Large intestine (tissue), 3 donors: ENCODE data around the gene ZNF385C. TPM values are rescaled to one million over a fixed set of nuclear protein-coding genes. Genes with fewer than 3 reads are reported as not detected.

ENCODE experiments used
- DNase-seq, 2 donors: peaks; one replicate each; pipeline versions ENCODE4 v3.0.0 to v3.0.0-alpha.2; 2013
- H3K27ac ChIP-seq: one replicate; pipeline ENCODE4 v1.5.1; 2013; ENCODE audit warnings: low read length
- H3K27me3 ChIP-seq: 2 replicates; pipeline ENCODE4 v1.6.1; 2013; ENCODE audit warnings: low read length; ENCODE audit not compliant: control insufficient read depth, insufficient read depth
- H3K36me3 ChIP-seq: 2 replicates; pipeline ENCODE4 v1.6.1; 2013; ENCODE audit warnings: low read length; ENCODE audit not compliant: control insufficient read depth, insufficient read depth
- H3K4me1 ChIP-seq: one replicate; pipeline ENCODE4 v1.6.1; 2013; ENCODE audit warnings: low read length; ENCODE audit not compliant: control insufficient read depth, insufficient read depth
- H3K4me3 ChIP-seq: one replicate; pipeline ENCODE4 v1.5.1; 2013; ENCODE audit warnings: low read length
- H3K9me3 ChIP-seq: one replicate; pipeline ENCODE4 v1.6.1; 2013; ENCODE audit warnings: mild to moderate bottlenecking, low read depth, low read length, moderate library complexity; ENCODE audit not compliant: control insufficient read depth
- WGBS: methylation state at CpG from one replicate; pipeline ENCODE4 v1.1.5; 2013; ENCODE audit warnings: low lambda C conversion rate; ENCODE audit not compliant: insufficient coverage; 5-methylcytosine and 5-hydroxymethylcytosine counted together
- polyA plus RNA-seq: library from polyadenylated mRNA; unstranded; fragments of 120-200 nt; gene quantifications from one replicate; pipeline ENCODE4 v1.2.1, GENCODE V29; 2013

The ZNF385C gene
- polyA plus RNA-seq, 1 donor = 1.4 TPM

DNA sequence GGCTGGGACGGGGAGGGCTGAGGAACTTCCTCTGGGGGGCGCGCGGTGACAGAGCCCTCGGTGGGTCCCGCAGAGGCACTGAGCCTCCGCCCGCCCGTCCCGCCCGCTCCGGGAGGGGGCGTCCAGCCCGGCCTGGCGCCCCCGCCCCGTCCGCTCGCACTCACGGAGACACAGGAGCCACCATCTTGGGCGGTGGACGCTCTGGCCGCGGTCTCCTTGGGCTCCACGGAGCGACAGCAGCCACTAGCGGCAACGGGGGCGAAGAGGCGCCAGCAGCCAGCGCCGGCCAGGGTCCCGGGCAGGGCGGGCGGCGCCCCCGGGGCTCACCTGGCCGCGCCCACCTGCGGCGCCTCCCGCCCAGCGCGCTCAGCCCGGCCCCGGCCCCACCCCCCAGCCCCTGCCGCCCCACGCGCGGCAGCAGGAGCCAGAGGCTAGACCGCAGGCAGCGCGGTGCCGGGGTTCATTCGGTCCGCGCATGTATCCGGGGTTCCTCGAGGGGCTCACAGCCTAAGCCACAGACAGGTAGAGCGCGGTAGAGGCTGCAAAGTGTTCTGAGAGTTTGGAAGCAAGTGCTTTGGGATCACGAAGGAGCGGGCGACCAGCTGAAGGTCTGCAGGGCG, 47.8 kb downstream of the ZNF385C start, which contains the start of gene C17orf113:
TSS of gene C17orf113 (minus strand) at position 209 of the 620 bp plus-strand sequence. CDS start 7,225 bp downstream, outside the sequence.
- Histone ChIP-seq H3K9me3 (no peaks in the 10 kb centered on the region), H3K27me3 (peaks cover 29% of the 10 kb centered on the region), H3K27ac (no peak within 1 kb of the TSS), H3K4me1 (peaks cover 4% of the 10 kb centered on the region), H3K4me3 (peak within 1 kb of the TSS; percentile 71), H3K36me3 (no peaks in the 10 kb centered on the region)
- DNase-seq = peak; percentile 48 to 74
- no CpG with 5 or more reads among the region's 65 CpGs for WGBS

DNA sequence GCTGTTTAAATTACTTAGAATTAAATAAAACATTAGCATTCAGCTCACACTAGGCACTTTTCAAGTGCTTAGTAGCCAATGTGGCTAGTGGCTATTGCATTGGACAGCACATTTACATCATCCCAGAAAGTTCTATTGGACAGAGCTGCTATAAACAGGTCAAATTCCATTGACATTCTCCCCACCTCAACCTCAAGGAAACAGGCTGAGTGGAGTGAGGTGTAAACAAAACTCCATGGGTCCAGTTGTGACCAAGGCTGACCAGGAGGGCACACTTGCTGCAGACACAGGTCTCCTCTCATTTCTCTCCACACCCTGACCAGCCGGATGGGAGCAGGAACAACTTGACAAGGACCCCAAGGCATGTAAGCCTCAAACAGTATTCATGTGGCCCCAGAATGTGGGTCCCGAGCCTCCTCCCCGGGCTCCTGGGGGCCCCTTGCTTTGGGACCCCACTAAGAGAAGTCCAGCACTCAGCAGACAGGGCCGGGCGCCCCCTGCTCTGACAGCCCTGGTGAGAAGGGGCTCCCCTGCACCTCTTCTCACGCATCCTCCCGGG, 48.4 kb downstream of the ZNF385C start:
- no peak overlapping the region for H3K27ac ChIP-seq

DNA sequence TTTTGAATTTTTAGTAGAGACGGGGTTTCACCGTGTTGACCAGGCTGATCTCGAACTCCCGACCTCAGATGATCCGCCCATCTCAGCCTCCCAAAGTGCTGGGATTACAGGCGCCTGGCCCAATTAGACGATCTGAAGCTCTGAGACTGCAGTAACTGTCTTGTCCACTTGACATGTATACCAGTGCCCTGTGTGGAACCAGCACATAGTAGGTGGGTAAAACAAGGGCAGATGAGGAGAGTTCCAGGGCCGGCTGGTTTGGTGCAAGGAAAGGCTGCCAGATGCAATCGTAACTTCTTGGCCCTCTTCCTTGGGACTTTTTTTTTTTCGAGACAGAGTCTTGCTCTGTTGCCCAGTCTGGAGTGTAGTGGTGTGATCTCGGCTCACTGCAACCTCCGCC, 50.9 kb downstream of the ZNF385C start:
- no CpG with 5 or more reads among the region's 12 CpGs for WGBS
- DNase-seq = no peak
- no peak overlapping the region for H3K4me3 ChIP-seq
- H3K27me3 ChIP-seq = peaks cover 5% of the 10 kb centered on the region
- H3K9me3 ChIP-seq = no peaks in the 10 kb centered on the region
- H3K36me3 ChIP-seq = no peaks in the 10 kb centered on the region
- peaks cover 4% of the 10 kb centered on the region for H3K4me1 ChIP-seq
- no peak overlapping the region for H3K27ac ChIP-seq

More for the DNA sequence above, 48.4 kb downstream of the ZNF385C start:
- Histone ChIP-seq H3K27me3 (peaks cover 23% of the 10 kb centered on the region), H3K36me3 (no peaks in the 10 kb centered on the region), H3K4me3 (peak overlapping the region; percentile 71), H3K9me3 (no peaks in the 10 kb centered on the region), H3K4me1 (peaks cover 4% of the 10 kb centered on the region)
- no CpG with 5 or more reads among the region's 7 CpGs for WGBS
- DNase-seq = peak in 1 of 2 donors; percentile 35

DNA sequence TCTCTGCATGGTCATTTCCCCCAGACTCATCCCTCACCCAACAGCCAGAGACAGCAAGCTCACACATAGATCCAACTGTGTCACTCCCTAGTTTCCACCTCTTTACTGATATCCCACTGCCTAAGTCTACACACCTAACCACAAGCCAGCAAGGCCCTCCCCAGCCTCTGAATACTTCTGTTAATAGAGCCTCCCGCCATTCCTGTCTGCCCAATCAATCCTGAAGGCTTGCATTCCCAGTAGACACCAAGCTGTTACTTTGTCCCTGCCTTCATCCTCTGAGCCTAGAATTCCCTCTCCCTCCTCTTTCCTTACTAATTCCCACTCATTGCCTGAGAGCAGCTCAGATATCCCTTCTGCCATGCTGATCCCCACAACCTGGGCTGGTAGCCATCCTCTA, 52.6 kb downstream of the ZNF385C start:
- no CpG with 5 or more reads among the region's 1 CpG for WGBS
- no peak for DNase-seq
- Histone ChIP-seq H3K4me3 (no peak overlapping the region), H3K9me3 (no peaks in the 10 kb centered on the region), H3K36me3 (no peaks in the 10 kb centered on the region), H3K27ac (no peak overlapping the region), H3K27me3 (no peaks in the 10 kb centered on the region), H3K4me1 (peaks cover 4% of the 10 kb centered on the region)

DNA sequence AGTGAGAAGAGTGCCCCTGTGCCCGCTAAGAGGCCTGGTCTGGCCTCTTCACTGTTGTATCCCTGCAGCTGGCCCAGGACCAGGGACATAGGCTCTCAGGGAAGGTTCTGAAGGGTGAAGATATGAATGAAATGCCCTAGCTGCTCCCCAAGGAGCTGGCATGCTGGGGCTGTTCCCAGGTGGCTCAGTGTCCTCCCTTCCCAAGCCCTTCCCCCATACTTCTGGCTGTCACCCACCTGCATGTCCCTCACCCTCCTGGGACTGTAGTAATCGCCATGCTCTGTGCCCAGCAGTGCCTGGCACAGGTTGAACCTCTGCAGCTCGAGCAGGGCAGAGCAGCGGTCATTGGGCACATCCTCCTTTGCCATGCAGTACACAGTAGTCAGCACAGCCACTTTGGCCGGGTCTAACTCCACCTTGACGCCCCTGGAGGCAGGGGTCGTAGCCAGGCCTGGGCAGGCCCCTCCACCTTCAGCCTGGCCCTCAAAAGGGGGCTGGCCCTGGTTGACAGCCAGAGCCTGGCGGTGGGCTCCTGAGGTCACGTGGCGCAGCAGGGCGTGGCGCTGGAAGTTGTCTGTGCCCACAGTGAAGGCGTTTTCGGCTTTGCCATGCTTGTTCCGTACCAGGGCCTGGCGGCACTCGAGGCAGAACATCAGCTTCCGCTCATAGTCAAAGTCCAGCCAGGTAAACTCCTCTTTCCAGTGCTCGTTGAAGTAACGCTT, 55.5 kb downstream of the ZNF385C start:
- no peak for DNase-seq
- Histone ChIP-seq H3K4me1 (no peaks in the 10 kb centered on the region), H3K4me3 (no peak overlapping the region), H3K36me3 (no peaks in the 10 kb centered on the region), H3K27ac (no peak overlapping the region), H3K27me3 (peaks cover 10% of the 10 kb centered on the region), H3K9me3 (no peaks in the 10 kb centered on the region)
- WGBS = 100% methylated on average over 1 of the region's 20 CpGs

DNA sequence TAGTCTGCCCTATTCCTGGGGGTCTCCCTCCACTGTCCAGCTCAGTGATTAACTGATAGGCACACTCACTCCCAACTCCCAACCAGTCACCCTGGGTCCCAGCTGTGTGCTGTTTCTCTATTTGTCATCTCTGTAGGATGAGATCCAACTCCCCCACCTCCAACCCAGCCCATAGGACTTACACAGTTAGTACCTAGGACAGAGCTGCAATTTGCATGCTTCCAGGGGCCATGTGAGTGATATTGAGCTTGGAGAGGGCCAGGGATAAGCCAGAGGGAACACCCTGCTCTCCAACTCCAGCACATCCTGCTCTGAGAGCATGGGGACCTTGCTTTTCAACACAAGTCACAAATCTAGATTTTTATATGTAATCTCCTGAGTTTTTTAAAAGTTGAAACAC, 56.7 kb downstream of the ZNF385C start:
- Histone ChIP-seq H3K36me3 (no peaks in the 10 kb centered on the region), H3K4me3 (no peak overlapping the region), H3K27me3 (peaks cover 10% of the 10 kb centered on the region), H3K4me1 (no peaks in the 10 kb centered on the region), H3K27ac (no peak overlapping the region), H3K9me3 (no peaks in the 10 kb centered on the region)
- no peak for DNase-seq

DNA sequence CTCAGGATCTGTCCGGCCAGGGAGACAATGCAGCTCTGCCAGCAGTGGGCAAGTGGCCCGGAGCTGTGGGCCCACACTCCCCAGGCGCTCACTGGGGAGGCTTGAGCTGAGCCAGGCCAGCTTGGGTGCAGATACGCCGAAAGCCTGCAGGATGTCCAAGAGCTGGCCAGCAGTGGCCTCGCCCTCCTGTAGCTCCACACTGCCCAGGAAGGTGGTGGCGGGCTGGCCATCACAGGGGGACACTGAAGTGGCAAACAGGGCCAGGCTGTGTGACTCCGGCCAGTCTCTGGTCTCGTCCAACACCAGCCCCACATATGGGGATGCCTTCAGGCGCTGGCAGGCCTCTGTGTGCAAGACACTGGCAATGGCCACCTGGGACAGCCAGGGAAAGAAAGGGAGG, 57.5 kb downstream of the ZNF385C start:
- no peaks in the 10 kb centered on the region for H3K9me3 ChIP-seq
- DNase-seq = no peak
- no peaks in the 10 kb centered on the region for H3K36me3 ChIP-seq
- no CpG with 5 or more reads among the region's 10 CpGs for WGBS
- peaks cover 10% of the 10 kb centered on the region for H3K27me3 ChIP-seq
- H3K4me1 ChIP-seq = no peaks in the 10 kb centered on the region
- H3K4me3 ChIP-seq = no peak overlapping the region
- no peak overlapping the region for H3K27ac ChIP-seq

DNA sequence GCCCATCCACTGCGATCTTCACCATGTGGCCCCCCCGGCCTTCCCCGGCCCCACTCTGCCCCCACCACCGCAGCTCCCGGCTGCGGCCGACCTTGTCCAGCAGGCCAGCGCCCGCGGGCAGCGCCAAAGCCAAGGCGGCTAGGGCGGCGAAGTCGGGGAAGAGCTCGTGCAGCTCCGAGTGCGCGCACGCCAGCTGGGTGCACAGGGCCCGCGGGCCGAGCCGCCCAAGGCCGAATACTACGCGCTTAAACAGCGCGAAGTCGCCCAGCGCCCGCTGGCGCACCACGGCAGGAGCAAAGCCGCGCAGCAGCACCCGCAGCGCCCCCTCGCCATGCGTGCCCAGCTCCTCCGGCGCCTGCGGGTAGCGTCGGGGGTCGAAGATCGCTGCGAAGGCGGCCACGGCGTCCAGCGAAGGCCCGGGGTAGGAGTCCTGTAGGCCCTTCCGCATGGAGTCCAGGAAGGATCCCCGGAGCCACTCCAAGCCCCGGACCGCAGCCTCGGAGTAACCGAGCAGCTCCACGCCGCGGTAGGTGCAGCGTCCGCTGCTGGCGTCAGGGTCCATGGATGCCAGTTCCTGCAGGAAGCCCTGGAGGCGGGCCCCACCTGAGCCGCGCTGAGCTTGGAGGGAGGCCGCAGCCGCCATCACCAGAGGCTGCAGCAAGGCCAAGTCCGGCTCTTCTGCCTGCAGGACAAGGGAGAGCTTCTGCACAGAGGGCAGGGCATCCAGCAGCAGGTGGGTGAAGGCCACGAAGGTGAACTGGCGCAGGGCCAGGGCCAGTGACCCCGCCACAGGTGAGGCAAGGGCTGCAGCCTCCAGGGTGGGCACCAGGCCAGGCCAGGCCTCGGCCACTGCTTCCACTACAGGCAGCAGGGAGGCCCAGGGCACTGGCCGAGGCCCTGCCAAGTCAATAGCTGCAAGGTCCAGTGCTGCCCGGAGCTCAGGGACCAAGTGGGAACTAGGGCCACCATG, 58.2 kb downstream of the ZNF385C start:
- DNase-seq = peak in 1 of 2 donors; percentile 29
- peaks cover 10% of the 10 kb centered on the region for H3K27me3 ChIP-seq
- H3K9me3 ChIP-seq = no peaks in the 10 kb centered on the region
- no peaks in the 10 kb centered on the region for H3K4me1 ChIP-seq
- no peak overlapping the region for H3K27ac ChIP-seq
- no peak overlapping the region for H3K4me3 ChIP-seq
- no CpG with 5 or more reads among the region's 77 CpGs for WGBS
- H3K36me3 ChIP-seq = no peaks in the 10 kb centered on the region

DNA sequence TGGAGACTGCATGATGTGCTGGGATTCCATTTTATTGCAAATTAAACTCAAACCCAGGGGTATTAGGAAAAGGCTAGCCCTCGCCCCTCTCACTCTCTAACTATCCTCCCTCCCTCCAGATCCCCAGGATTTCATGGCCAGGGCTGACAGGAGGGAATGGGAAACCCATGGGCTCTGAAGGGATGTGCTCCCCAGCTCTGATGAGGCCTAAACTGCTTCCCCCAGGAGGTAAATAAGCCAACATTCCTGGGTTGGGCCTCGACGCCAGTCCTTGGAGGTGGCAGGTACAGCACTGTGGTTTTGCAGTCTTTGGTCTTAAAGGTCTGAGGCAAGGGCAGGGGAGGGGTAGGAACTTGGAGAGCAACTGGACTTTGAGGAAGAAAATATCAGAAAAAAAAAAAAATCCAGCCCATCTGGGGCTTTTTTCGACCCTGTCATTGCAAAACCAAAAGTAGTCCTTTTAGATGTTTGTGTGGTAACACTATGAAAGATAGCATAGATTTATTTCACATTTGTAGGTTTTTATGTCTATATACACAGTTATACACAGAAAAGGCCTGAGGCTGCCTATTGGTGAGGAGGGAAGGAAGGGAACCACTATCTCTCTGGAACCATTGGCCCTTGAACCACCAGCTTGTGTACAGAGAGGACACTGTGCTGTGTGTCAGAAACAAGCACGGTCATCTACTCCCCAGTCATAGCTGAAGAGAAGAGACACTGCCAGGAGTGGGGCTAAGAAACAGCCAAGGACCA, 59.9 kb downstream of the ZNF385C start:
- no CpG with 5 or more reads among the region's 5 CpGs for WGBS

More for the DNA sequence above, 59.9 kb downstream of the ZNF385C start:
- no peaks in the 10 kb centered on the region for H3K36me3 ChIP-seq
- H3K9me3 ChIP-seq = no peaks in the 10 kb centered on the region
- DNase-seq = no peak
- H3K4me3 ChIP-seq = no peak overlapping the region
- peaks cover 10% of the 10 kb centered on the region for H3K27me3 ChIP-seq
- no peaks in the 10 kb centered on the region for H3K4me1 ChIP-seq
- H3K27ac ChIP-seq = no peak overlapping the region
